NCI-H2107 treated with DMSO at 0.1 percent for 48 hours (cell line): ENCODE results near the gene MAK.
"Not testable (repeated sequence)": the region's sequence is repeated elsewhere in the genome, so short reads cannot be mapped to it uniquely, and the experiment has no call there.

Experiments
- DNase-seq: peaks from one replicate; lab custom pipeline; 2025; ENCODE audit not compliant: unreplicated experiment; lab: John Stamatoyannopoulos, UW

Gene MAK

DNA sequence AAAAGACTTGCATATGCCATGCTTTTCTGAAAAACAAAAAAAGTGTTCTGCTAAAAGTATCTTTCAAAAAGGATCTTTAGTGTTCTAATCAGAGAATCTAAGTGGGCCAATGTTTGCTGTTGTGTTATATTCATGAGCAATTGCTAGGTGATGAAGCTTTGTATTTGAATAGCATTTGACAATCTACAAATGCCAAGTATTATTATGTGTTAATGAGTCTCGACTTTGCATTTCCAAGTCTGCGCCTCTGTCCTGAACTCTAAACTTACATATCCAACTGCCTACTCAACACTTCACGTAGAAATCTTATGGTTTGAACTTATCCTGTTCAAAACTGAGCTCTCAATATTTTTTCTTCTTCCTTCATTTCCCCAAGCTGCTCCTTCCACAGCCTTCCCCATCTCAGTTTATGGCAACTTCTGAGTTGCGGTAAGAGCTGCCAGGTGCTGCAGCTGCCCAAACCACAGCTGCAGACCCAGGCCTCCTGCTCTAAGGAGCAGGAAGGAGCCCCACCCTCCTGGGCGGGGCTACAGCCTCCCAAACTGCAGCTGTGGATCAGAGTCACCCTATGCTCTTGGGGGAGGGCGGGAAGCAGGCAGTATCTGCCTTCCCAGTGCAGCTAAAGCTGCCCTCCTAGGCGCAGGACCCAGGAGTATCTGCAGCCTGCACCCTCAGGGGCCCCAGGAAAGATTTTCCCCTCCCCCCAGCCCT is 16.7 kb upstream of the MAK start:
- no peak for DNase-seq

DNA sequence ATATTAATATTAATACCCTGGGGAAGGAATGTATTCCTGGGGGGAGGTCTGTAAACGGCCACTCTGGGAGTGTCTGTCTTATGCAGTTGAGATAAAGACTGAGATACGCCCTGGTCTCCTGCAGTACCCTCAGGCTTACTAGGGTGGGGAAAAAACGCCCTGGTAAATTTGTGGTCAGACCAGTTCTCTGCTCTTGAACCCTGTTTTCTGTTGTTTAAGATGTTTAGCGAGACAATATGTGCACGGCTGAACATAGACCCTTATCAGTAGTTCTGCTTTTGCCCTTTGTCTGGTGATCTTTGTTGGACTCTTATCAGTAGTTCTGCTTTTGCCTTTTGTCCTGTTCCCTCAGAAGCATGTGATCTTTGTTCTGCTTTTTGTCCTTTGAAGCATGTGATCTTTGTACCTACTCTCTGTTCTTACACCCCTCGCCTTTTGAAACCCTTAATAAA is 15.5 kb upstream of the MAK start:
- DNase-seq = not testable (repeated sequence)

DNA sequence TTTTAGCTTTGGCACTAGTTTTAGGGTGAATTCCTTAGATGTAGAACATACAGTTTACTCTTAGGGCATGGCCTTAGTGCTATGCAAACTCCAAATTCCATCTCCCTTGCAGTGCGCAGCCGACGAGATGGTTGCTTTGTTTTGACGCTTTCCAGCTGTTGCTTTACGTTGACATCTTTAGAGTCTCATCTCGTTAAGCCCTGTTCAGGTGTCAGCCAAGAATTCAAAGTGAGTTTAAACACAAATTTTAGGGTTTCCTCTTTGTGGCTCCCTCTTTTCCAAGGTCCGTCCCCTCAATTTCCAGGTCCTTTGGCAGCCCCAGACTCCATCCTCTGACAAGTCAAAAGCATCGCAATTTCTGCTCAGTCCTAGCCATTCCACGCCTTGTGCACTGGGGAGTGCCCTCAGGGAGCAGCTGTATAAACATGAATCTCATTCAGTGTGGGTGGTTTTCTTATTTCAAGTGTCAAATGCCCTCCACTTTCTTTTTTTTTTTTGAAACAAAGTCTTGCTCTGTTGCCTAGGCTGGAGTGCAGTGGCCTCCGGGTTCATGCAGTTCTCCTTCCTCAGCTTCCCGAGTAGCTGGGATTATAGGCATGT is 14.1 kb upstream of the MAK start:
- no peak for DNase-seq

DNA sequence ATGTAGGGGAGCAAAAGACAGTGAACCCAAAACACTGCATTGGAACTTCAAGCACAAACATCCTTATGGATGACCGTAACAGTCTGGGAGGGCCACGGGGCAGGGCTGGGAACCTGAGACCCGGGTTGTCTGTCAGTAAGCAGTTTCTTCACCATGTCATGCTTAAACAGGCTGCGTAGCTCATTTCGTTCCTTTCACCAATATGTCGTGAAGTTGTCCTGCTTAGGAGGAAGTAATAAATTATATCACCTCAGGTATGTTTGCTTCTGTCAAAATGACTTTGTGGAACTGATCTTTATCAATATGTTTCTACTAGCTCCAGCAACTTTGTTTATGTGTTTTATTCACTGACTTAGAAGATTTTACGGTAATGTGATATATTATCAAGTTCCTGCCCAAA is 12.4 kb upstream of the MAK start:
- DNase-seq = no peak

DNA sequence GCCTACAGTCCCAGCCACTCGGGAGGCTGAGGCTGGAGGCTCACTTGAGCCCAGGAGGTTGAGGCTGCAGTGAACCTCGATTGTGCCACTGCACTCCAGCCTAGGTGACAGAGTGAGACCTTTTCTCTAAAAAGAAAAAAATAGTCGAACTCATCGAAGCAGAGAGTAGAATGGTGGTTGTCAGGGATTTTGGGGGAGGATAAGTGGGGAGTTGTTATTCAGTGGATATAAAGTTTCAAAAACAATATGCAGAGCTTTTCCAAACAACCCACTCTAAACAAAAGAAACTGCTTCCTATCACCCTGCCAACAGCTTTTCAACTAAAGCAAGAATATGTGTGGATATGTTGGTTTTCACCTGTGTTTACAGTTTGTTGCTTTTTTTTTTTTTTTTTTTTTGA is 11.6 kb upstream of the MAK start:
- DNase-seq = no peak

DNA sequence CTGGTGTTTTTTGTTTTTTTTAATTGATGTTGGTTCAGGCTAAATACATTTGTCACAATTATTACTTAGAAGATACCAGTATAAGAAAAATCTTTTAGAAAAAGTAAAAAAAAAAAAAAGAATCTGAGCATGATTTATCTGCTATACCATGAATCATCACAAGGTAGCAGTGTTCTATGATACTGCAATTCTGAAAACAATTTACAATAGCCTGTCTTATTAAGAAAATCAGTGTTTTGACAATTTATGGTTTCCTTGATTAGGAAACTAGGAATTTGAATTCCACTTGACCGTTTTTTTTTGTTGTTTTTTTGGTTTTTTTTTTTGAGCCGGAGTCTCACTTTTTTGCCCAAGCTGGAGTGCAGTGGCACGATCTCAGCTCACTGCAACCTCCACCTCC is 9.3 kb upstream of the MAK start:
- no peak for DNase-seq

DNA sequence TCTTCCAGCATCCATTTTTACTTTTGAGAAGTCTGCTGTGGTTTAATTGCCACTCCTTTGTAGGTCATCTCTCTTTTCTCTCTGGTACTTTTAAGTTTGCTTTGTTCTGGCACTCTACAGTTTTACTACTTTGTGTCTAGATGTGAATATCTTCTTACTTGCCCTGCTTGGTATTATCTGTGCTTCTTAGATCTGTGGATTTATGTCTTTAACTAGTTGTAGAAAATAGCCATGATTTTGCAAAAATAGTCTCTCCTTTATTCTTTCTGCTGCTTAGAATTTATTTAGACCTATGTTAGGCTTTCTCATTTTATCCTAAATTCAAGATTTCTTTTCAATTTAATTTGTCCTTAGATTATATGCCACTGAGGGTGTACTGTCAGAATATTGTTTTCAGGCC is 5.2 kb upstream of the MAK start:
- no peak for DNase-seq

DNA sequence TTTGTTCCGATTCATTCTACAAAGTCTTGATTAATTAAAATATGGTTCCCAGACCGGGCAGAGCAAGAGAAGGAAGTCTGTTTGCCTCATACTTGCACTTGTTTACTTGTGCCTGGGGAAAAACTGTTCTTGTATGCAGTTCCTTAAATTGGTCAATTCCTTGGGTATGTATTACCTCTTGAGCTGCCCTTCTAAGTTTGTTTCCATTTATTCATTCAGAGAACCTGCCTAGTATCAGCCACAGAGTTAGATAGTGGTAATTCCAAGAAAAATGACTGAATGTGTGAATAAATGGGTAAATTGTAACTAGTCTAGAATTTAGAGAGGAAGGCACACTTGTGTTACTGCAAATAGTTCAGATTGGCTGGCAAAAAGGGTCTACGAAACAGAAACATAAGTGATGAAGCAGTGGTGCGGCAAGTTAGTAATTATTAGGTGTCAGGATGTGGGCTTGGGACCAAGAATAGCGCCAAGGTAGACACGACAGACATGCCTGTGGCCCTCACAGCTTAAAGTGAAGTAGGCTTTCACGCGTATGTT is 525 bp upstream of the MAK start:
- no peak for DNase-seq

DNA sequence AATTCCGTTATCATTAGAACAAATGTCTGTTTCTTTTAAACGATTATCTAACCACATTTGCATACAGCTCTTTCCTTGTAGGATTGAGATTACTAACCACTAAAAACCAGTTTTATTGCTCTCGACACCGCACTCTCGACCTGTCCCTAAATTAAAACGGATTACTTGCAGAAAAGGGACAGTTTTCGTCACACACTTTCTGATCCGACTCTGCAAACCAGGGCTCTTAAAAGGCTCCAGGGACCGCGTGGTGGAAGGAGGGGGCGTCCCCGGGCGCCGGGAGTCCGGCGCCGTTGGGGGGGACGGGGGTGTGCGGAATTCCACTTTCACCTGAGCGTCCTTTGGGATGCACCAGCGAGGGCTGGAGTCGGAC is 731 bp downstream of the MAK start:
- DNase-seq = no peak

DNA sequence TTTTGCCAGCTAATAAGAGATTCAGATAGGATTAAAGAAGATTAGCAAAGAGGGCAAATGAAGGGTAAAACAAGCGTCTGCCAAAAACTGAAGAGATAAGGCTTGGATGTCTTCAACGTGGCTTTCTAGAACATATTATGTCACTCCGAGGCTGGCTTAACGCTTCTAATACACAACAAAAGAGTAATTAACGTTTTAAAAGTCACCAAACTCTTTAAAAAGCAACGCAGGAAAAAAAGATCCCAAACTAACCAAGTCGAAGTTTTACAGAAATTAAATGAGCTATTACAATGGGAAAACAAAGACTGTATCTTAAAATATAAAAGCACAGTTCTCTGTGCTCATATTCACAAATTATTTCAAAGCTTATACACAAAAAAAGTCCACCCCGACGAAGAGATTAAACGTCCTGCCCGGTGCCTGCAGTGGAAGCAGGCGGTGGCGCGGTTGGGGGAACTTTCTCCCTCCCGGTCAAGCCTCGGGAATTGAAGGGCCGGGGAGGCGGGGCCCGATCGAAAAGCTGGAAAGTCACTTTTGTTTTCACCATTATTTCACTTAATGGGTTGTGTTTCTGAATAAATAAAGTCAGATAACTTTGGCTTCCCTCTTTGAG is 1.2 kb downstream of the MAK start:
- DNase-seq = no peak

DNA sequence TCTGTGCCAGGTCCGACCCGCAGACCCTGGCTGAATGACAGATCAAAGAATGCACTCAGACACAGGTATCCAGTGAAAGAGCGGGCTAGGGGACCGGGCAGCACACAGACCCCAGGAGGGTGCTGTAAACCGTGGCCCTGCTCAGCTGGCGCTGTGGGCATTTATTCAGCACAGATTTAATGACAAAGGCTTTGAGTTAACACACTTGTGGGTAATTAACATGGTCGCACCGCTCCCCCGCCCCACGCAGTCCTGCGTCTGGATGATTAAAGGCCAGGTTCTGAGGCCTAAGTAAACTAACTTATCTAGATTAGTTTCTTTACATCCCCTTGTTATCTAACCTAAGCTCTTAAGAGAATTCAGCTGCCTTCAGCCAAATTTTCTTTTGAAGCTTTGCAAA is 3.5 kb downstream of the MAK start:
- DNase-seq = no peak

DNA sequence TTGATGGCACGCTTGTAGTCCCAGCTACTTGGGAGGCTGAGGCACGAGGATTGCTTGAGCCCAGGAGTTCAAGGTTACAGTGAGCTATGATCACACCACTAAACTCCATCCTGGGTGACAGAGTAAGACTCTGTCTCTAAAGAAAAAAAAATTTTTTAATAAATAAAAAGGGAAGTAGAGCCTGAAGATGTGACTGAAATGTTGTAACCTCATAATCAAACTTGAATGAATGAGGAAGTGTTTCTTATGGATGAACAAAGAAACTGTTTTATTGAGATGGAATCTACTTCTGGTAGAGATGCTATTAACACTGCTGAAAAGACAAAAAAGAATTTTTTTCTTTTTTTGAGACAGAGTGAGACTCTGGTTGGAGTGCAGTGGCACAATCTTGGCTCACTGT is 6.7 kb downstream of the MAK start:
- DNase-seq = no peak

DNA sequence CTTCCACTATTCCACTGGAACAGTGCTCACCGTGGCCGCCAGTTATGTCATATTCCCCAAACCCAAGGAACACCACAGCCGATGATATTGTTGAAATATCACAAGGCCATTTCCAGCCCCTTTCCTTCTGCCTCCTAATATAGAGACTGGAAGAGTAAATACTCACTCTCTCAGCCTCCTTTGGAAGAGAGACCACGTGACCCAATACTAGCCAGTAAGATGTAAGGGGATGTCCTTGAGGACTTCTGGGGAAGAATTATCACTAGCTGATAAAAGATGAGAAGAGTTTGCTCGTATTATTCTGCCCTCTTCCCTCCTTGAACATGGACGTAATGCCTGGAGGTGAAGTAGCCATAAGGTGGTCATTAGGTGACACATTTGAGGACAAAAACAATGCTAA is 13.5 kb downstream of the MAK start:
- DNase-seq = no peak

DNA sequence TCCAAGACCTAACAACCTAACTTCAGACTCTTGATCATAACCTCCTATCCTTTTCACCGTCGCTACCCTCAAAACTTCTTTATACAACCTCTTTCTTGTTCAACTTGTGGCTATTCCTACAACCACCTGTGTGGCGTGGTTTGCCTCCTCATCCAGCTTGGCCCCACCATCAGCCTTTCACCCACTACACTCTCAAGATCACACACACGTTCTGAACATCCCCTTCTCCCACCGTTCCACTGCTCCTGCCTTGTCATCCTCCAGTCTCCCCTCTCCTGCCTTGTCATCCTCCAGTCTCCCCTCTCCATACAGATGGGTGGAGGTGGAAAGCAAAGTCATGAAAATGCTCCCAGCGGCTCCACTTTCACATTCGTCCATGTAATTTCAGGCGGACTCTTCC is 14.0 kb downstream of the MAK start:
- no peak for DNase-seq

DNA sequence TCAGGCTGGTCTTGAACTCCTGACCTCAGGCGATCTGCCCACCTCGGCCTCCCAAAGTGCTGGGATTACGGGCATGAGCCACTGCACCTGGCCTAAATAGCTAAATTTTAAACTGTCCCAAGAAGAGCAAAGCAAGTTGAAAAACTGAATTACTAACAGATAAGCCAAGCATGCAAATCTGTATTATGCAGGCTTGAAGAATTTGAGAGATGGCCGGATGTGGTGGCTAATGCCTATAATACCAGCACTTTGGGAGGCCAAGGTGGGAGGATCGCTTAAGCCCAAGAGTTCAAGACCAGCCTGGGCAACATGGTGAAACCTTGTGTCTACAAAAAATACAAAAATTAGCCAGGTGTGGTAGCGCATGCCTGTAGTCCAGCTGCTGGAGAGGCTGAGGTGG is 24.2 kb downstream of the MAK start:
- not testable (repeated sequence) for DNase-seq

DNA sequence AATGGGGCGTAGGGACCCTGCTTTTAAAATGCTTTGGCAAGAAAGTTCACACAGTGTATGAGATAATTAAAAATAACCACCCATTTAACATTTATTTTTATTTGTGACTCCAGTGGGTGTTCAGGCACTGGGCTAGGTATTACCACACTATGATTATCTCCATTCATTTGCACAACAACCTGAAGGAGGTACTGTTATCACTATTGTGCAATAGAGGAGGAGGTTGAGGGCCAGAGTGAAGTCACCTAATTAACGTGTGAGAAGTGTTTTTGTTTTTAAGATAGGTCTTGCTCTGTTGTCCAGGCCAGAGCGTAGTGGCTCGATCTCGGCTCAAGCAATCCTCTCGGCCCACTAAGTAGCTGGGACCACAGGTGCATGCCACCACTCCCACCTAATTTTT is 29.2 kb downstream of the MAK start:
- no peak for DNase-seq

DNA sequence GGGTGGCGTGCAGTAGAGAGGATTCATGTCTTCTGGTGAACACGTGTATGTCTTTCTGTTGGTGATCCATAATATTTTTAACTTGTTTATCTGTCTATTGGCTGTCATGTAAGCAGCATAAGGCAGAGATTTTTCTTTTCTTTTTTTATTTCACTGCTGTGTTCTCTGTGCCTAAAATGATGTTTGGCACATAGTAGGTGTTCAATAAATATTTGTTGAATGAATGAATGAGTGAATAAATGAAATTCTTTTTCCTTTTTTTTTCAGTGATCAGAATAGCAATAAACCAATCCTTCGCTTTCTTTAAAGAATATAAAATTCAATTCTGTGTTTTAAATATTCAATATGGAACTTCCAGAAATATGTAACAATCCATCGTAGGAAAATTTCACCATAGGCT is 30.0 kb downstream of the MAK start:
- no peak for DNase-seq

DNA sequence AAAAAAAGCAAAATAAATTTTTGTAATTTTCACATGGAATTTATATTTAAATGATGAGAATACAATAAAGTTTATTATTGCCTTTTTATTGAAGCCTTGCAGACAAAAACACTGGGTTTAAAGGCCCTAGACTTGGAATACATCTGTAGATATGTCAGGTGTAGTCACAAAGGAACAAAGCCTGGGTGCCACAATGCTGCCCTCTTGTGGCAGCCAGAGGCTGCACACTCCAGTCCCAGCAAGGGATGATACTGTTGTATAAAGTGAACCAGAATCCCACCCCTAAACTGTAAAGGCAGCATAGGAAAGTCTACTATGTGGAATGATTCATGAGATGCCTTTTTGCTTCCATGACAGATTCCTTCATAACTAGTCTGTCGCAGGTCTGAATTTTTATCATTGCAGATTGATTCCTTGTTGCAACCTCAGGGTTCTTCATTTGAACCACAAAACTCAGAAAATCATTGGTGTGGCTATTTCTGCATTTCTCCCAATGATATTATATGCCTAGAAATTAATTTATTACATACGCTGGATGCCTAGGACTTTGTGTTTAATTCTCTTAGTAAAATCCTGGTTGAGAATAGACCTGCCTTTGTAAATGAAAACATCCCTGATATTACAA is 37.0 kb downstream of the MAK start:
- peak; percentile 40 for DNase-seq

DNA sequence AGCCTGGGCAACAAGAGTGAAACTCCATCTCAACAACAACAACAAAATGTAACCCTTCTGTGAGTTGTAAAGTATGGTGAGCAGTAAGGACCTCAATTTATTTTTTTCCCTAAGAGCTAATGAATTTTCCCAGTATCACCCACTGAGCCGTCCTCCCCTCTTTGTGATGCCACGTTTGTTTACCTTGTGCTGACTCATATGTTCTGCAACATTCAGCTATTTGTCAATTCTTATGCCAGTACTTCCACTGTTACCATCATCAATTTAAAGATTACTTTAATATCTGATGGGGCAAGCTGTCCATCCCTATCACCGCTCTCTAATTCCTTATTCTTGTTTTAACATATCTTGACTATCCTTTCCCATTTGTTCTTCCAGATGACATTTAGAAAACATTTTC is 37.5 kb downstream of the MAK start:
- DNase-seq = no peak

DNA sequence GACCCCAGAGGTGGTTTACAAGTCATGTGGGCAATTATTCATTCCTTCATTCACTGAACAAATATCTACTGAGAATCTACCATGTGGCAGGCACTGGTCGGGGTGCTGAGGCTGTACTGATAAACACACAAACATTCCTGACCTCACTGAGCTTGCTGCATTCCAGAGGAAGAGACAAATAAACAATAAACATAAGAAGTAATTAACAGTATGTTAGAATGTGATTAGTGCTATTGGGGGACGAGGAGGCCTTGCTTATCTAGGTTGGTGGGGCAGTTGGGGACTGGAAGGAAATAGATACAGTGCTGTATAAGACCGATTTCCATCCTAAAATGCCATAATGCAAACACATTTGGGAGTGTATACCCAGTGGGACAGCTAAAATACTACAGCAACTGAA is 44.1 kb downstream of the MAK start:
- DNase-seq = no peak

DNA sequence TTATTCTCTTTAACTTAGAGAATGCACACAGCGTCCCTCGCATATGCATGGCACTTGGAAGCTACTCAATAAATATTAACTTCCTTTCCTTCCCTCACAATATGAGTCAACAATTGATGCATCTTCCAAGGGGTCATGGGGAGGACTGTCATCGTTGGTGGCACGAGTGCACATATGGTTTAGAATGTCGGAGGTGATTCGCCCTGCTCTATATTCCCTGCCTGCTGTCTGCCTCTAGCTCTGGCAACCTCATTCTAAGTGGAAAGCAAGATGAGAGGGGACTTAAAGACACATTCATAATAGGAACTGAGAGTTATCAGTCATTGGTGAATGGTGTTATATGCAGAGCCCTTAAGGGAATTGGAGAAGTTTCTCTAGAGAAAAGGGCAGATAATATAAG is 44.6 kb downstream of the MAK start:
- no peak for DNase-seq

DNA sequence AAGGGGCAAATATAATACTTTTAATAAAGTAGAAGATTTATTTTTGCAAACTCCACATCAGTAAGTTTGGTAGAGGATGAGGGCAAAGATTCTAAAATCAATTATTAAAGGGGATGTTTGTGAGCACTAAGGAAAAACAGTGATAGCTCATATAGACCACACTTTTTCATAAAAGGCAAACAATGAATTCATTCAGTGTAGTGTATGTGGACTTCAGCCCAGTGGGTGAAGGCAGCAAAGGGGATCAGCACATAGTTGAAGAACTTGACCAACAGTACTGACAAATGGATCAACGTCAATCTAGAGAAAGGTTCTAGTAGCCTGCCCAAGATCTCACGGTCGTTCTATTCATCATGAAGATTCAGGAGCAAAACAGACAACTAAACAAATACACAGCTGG is 45.3 kb downstream of the MAK start:
- no peak for DNase-seq
